Pancreas (tissue), 10 donors: Measurements from ENCODE around the gene MYOM3. TPM values are rescaled to one million over a fixed set of nuclear protein-coding genes. Genes with fewer than 3 reads are reported as not detected.

Experiments used
- ATAC-seq, 4 donors: fragments of 200-7000 bp; cut with Tn5 transposase; one replicate each; pipeline versions ENCODE4 v1.8.0 to v1.9.1; 2020; ENCODE audit warnings: mild to moderate bottlenecking in 4 of 4, moderate library complexity in 4 of 4
- DNase-seq, 6 donors: peaks; one replicate each; pipeline ENCODE4 v3.0.0-alpha.2; 2020
- FAIRE-seq: peaks from 2 replicates; lab custom pipeline; 2012; peaks lifted over from hg19 to GRCh38; lab: Jason Lieb, UNC
- H3K27ac ChIP-seq, 4 donors: fragments of 200-600 bp; sonication (generic); 1 replicate in 3 of 4; 2 replicates in 1 of 4; pipeline versions ENCODE4 v1.5.0 to v1.8.0; 2020
- H3K27me3 ChIP-seq, 4 donors: fragments of 200-600 bp; one replicate each; pipeline ENCODE4 v1.8.0; 2021
- H3K36me3 ChIP-seq, 3 donors: fragments of 200-600 bp; sonication (generic) in 1 of 3; one replicate each; pipeline versions ENCODE4 v1.5.0 to v1.8.0; 2020 to 2021
- H3K4me1 ChIP-seq, 3 donors: fragments of 200-600 bp; one replicate each; pipeline ENCODE4 v1.8.0; 2021
- H3K4me3 ChIP-seq, 4 donors: fragments of 200-600 bp; sonication (generic) in 2 of 4; one replicate each; pipeline versions ENCODE4 v1.5.0 to v1.8.0; 2020 to 2021
- H3K9me3 ChIP-seq, 4 donors: fragments of 200-600 bp; one replicate each; pipeline ENCODE4 v1.8.0; 2021
- CTCF ChIP-seq, 4 donors: fragments of 200-600 bp; sonication (generic) in 3 of 4; IDR thresholded peaks; one replicate each; pipeline versions ENCODE4 v1.5.0 to v1.8.0; 2021; ENCODE audit warnings: antibody characterized with exemption in 4 of 4
- WGBS, 2 donors: extraction: QIAGEN DNeasy Blood & Tissue Kit; methylation state at CpG; one replicate each; pipeline ENCODE4 v1.1.7; 2013; 5-methylcytosine and 5-hydroxymethylcytosine counted together
- intact Hi-C, 3 donors: fragments of 100-400 bp; cut with DNase I; formaldehyde crosslinking; loops; one replicate each; pipeline versions ENCODE4 v1.11.1 to v1.14.2; 2022
- polyA plus RNA-seq, 2 donors: library from polyadenylated mRNA; stranded (reverse); fragments of 200-250 nt; gene quantifications; one replicate each; pipeline ENCODE4 v1.2.3, GENCODE V29; 2013
- total RNA-seq, 6 donors: library from RNA; stranded (reverse); fragmentation: NEBNext Ultra II Directional in 4 of 6; extraction: Animal tissue kit (Norgen Biotek cat#: 25700) in 4 of 6; gene quantifications; one replicate each; pipeline versions ENCODE4 v1.2.1 to v1.2.4, GENCODE V29; 2021 to 2023
- donor health status: healthy with polysubstance abuse.
- donor health status: DM: no; HTN: no; CAD: no; lungs with moderate emphysema.
- donor health status: DM: no; HTN: no; CAD: no.
- donor health status: control.
- donor health status: control.
- donor health status: Bipolar disorder and iron deficiency.
- donor health status: DM: yes; HTN: yes; CAD: no.
- donor health status: DM: no; HTN: no; CAD: no.
- donor health status: DM: no; HTN: no; CAD: no.
- donor health status: DM: yes; HTN: yes; CAD: no.

Gene MYOM3
- total and polyA plus RNA-seq, 8 donors: 0.38 to 1.7 (median 0.79) TPM

GRCh38 chr1:24121406-24121805 is 9.5 kb upstream of the MYOM3 start:
- 73 to 83% methylated on average over 14 of the region's 14 CpGs for WGBS, 2 donors
- no peak for TF ChIP-seq CTCF (IDR thresholded peaks at IDR 0.05)
- no peaks in the 10 kb centered on the region for H3K27me3 ChIP-seq
- peak overlapping the region; percentile 10 to 91 (median 84) for H3K27ac ChIP-seq
- intact Hi-C loops: no loop called here
- no peak for ATAC-seq
- DNase-seq: peak in 3 of 6 donors; percentile 36 to 54 (median 52)
- no peak for FAIRE-seq
- H3K4me1 ChIP-seq: peaks cover 67 to 79% (median 74%) of the 10 kb centered on the region in 3 donors
- no peak overlapping the region for H3K4me3 ChIP-seq
- H3K9me3 ChIP-seq: no peaks in the 10 kb centered on the region
- peaks cover 0 to 25% (median 0%) of the 10 kb centered on the region in 3 donors for H3K36me3 ChIP-seq

- H3K27me3 ChIP-seq: no peaks in the 10 kb centered on the region
- TF ChIP-seq CTCF (IDR thresholded peaks at IDR 0.05): no peak
- H3K4me1 ChIP-seq: peaks cover 63 to 77% (median 69%) of the 10 kb centered on the region in 3 donors
- no peak overlapping the region for H3K4me3 ChIP-seq
- peak overlapping the region; percentile 83 to 91 (median 85) for H3K27ac ChIP-seq
- FAIRE-seq (no peak), DNase-seq (no peak), ATAC-seq (no peak)
- H3K36me3 ChIP-seq: peaks cover 0 to 25% (median 0%) of the 10 kb centered on the region in 3 donors
- no peaks in the 10 kb centered on the region for H3K9me3 ChIP-seq
- 39 to 48% methylated on average over 3 of the region's 3 CpGs for WGBS, 2 donors
- intact Hi-C loops: no loop called here
Observed at GRCh38 chr1:24120965-24121364, 9.0 kb upstream of the MYOM3 start.

GRCh38 chr1:24119859-24120756 is 8.2 kb upstream of the MYOM3 start:
- Histone ChIP-seq H3K4me3 (no peak overlapping the region), H3K4me1 (peaks cover 55 to 68% (median 61%) of the 10 kb centered on the region in 3 donors), H3K27ac (peak overlapping the region; percentile 83 to 91 (median 85)), H3K27me3 (no peaks in the 10 kb centered on the region), H3K9me3 (no peaks in the 10 kb centered on the region), H3K36me3 (peaks cover 0 to 17% (median 0%) of the 10 kb centered on the region in 3 donors)
- ATAC-seq (peak; percentile 60 to 76 (median 74)), DNase-seq (peak; percentile 76 to 94 (median 92)), FAIRE-seq (no peak)
- TF ChIP-seq CTCF (IDR thresholded peaks at IDR 0.05): no peak
- intact Hi-C loops: no loop called here
- 8 to 10% methylated on average over 17 of the region's 17 CpGs for WGBS, 2 donors

- 23 to 30% methylated on average over 5 of the region's 5 CpGs for WGBS, 2 donors
- TF ChIP-seq CTCF (IDR thresholded peaks at IDR 0.05): no peak
- peak overlapping the region; percentile 83 to 91 (median 85) for H3K27ac ChIP-seq
- H3K4me1 ChIP-seq: peaks cover 49 to 62% (median 55%) of the 10 kb centered on the region in 3 donors
- intact Hi-C loops: no loop called here
- FAIRE-seq (no peak), DNase-seq (peak in 5 of 6 donors; percentile 55 to 85 (median 71)), ATAC-seq (peak; percentile 26 to 46 (median 40))
- no peaks in the 10 kb centered on the region for H3K9me3 ChIP-seq
- no peak overlapping the region for H3K4me3 ChIP-seq
- H3K27me3 ChIP-seq: no peaks in the 10 kb centered on the region
- H3K36me3 ChIP-seq: peaks cover 0 to 13% (median 0%) of the 10 kb centered on the region in 3 donors
Observed at GRCh38 chr1:24119489-24119858, 7.5 kb upstream of the MYOM3 start.
